Measurements from ENCODE around the gene ZNF862.

- TF ChIP-seq CTCF (IDR thresholded peaks at IDR 0.05): no peak
- TF ChIP-seq EZH2 (IDR thresholded peaks at IDR 0.05; ENCODE audit: borderline replicate concordance, insufficient read depth, low read depth, low read length, poor library complexity, severe bottlenecking): no peak
Observed at GRCh38 chr7:149834601-149835000, 3.6 kb upstream of the ZNF862 start.
